Spleen (tissue), 7 donors: Measurements from ENCODE around the gene PTCH1.

Experiments used
- POLR2A ChIP-seq, 3 donors: fragments of 450-650 bp; IDR thresholded peaks; one replicate each; pipeline ENCODE4 v1.5.1; 2017; ENCODE audit warnings: antibody characterized with exemption in 3 of 3, mild to moderate bottlenecking in 1 of 3
- TF ChIP-seq, protein P1 (sequence below), 11 experiments: fragments of 200-600 bp in 7 of 11; fragments of 450-650 bp in 4 of 11; sonication (generic) in 4 of 11; IDR thresholded peaks in 8 of 11; conservative IDR thresholded peaks in 3 of 11; 1 replicate in 7 of 11; 2 replicates in 4 of 11; pipeline versions ENCODE4 v1.4.0 to v1.8.0; 2016 to 2021; ENCODE audit warnings: antibody characterized with exemption in 11 of 11, inconsistent platforms in 4 of 11, mild to moderate bottlenecking in 1 of 11
- donor health status: DM: no; HTN: no; CAD: no; lungs with moderate emphysema.
- donor health status: DM: no; HTN: no; CAD: no.
- donor health status: DM: no; HTN: no; CAD: no.

DNA sequence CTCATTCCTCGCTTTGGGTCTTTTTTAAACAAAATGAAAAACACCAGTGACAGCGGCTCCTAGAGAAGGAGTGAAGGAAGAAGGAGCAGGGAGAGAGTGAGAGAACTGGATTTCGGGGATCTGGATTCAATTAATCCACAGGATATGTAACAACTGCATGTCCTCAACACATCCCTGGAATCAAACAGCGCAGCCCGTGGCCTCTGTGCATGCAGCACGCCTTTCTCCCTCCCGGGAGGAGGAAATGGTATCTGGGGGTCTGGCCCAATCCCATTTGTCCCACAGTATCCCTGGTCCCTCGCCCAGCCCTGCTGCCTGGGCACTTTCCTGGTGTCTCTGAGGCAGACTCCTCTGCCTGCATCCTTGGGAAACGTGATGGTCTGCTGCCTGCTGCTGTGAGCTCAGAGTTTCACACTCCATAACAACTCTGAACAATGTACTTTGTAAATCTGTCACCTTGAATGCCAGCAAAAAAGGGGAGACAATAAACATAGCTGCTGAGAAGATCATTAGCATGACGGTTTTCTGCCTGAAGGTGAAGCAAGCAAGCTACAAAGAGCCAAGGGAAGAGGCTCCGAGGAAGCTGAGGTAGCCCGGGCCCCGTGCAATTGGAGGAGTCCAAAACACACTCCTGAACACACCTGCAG lies 56.1 kb downstream of the PTCH1 start:
- TF ChIP-seq POLR2A (IDR thresholded peaks at IDR 0.05): no peak
- TF ChIP-seq, protein P1, sequence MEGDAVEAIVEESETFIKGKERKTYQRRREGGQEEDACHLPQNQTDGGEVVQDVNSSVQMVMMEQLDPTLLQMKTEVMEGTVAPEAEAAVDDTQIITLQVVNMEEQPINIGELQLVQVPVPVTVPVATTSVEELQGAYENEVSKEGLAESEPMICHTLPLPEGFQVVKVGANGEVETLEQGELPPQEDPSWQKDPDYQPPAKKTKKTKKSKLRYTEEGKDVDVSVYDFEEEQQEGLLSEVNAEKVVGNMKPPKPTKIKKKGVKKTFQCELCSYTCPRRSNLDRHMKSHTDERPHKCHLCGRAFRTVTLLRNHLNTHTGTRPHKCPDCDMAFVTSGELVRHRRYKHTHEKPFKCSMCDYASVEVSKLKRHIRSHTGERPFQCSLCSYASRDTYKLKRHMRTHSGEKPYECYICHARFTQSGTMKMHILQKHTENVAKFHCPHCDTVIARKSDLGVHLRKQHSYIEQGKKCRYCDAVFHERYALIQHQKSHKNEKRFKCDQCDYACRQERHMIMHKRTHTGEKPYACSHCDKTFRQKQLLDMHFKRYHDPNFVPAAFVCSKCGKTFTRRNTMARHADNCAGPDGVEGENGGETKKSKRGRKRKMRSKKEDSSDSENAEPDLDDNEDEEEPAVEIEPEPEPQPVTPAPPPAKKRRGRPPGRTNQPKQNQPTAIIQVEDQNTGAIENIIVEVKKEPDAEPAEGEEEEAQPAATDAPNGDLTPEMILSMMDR (IDR thresholded peaks at IDR 0.05 in 8 of 11, conservative IDR thresholded peaks at IDR 0.05 in 3 of 11): no peak
